ENCODE data around the gene INSR. TPM values are rescaled to one million over a fixed set of nuclear protein-coding genes. Genes with fewer than 3 reads are reported as not detected.

The INSR gene
- total RNA-seq (50.4 TPM), polyA plus RNA-seq (ENCODE audit: insufficient read depth, low read depth, low replicate concordance) (15.5 TPM)
- long read RNA-seq, donor 1 = 0 reads
- long read RNA-seq, donor 2 = 0 reads
- long read RNA-seq, donor 3 = 0 reads
- long read RNA-seq, donor 4, full-length matches to known transcripts = 3 of 3 reads
- long read RNA-seq, donor 4, partial matches to known transcripts = 0 of 3 reads
- long read RNA-seq, donor 4, other reads (novel, unspliced or antisense) = 0 of 3 reads
- long read RNA-seq, donor 5 = 0 reads
- long read RNA-seq, donor 6 = 0 reads
- long read RNA-seq, donor 7, partial matches to known transcripts = 14 of 26 reads
- long read RNA-seq, donor 7, other reads (novel, unspliced or antisense) = 12 of 26 reads
- long read RNA-seq, donor 8, full-length matches to known transcripts = 1 of 1 reads
- long read RNA-seq, donor 8, partial matches to known transcripts = 0 of 1 reads
- long read RNA-seq, donor 8, other reads (novel, unspliced or antisense) = 0 of 1 reads
- long read RNA-seq, donor 9, full-length matches to known transcripts = 2 of 2 reads
- long read RNA-seq, donor 9, partial matches to known transcripts = 0 of 2 reads
- long read RNA-seq, donor 9, other reads (novel, unspliced or antisense) = 0 of 2 reads
- long read RNA-seq, donor 10, full-length matches to known transcripts = 1 of 1 reads
- long read RNA-seq, donor 10, partial matches to known transcripts = 0 of 1 reads
- long read RNA-seq, donor 10, other reads (novel, unspliced or antisense) = 0 of 1 reads

GRCh38 chr19:7293762-7294557, at the start of gene INSR:
Gene INSR (minus strand): TSS chr19:7294414. CDS start chr19:7293891, 523 bp downstream.
- Histone ChIP-seq H3K9ac (ENCODE audit: low read length in 3 of 3) (peak within 1 kb of the TSS; percentile 52 to 96 (median 88)), H3K36me3 (ENCODE audit: control insufficient read depth in 2 of 3, insufficient read depth in 3 of 3, low read length in 3 of 3) (no peaks in the 10 kb centered on the region), H3K27me3 (ENCODE audit: control insufficient read depth, insufficient read depth, low read length) (no peaks in the 10 kb centered on the region), H3K4me3 (ENCODE audit: low read length in 3 of 3) (peak within 1 kb of the TSS; percentile 56 to 92 (median 77)), H3K9me3 (ENCODE audit: control insufficient read depth in 2 of 3, insufficient read depth in 1 of 3, low read length in 3 of 3) (no peaks in the 10 kb centered on the region), H3K27ac (ENCODE audit: low read depth in 2 of 2, low read length in 2 of 2) (peak within 1 kb of the TSS; percentile 85 to 90), H3K4me1 (ENCODE audit: control insufficient read depth in 2 of 3, insufficient read depth in 2 of 3, low read depth in 1 of 3, low read length in 3 of 3) (peaks cover 0 to 18% (median 11%) of the 10 kb centered on the region in 3 donors)
- intact Hi-C loops (cut with DNase I) = no loop called here
- TF ChIP-seq CTCF (IDR thresholded peaks at IDR 0.05; ENCODE audit: borderline replicate concordance, extremely low read depth, insufficient read depth) = no peak
- FAIRE-seq = no peak
- DNase-seq = peak; percentile 94 to 96 (median 94)

- no peaks in the 10 kb centered on the region for H3K9me3 ChIP-seq (ENCODE audit: control insufficient read depth in 2 of 3, insufficient read depth in 1 of 3, low read length in 3 of 3)
- FAIRE-seq (no peak), DNase-seq (no peak)
- no peaks in the 10 kb centered on the region for H3K27me3 ChIP-seq (ENCODE audit: control insufficient read depth, insufficient read depth, low read length)
- no peaks in the 10 kb centered on the region for H3K36me3 ChIP-seq (ENCODE audit: control insufficient read depth in 2 of 3, insufficient read depth in 3 of 3, low read length in 3 of 3)
- no peak for TF ChIP-seq CTCF (IDR thresholded peaks at IDR 0.05; ENCODE audit: borderline replicate concordance, extremely low read depth, insufficient read depth)
- no peak overlapping the region for H3K27ac ChIP-seq (ENCODE audit: low read depth in 2 of 2, low read length in 2 of 2)
- intact Hi-C loops (cut with DNase I) = loop anchor here (10.0 kb wide), 1 partner anchor 237 kb away; no protein-coding TSS in a partner anchor
- peaks cover 0 to 4% (median 0%) of the 10 kb centered on the region in 3 donors for H3K4me1 ChIP-seq (ENCODE audit: control insufficient read depth in 2 of 3, insufficient read depth in 2 of 3, low read depth in 1 of 3, low read length in 3 of 3)
- no peak overlapping the region for H3K9ac ChIP-seq (ENCODE audit: low read length in 3 of 3)
- no peak overlapping the region for H3K4me3 ChIP-seq (ENCODE audit: low read length in 3 of 3)
Observed at GRCh38 chr19:7342143-7342542, 47.9 kb upstream of the INSR start.

- intact Hi-C loops (cut with DNase I) = loop anchor here (10.0 kb wide), 1 partner anchor 236 kb away; no protein-coding TSS in a partner anchor
- FAIRE-seq = no peak
Observed at GRCh38 chr19:7340959-7341837, 47.0 kb upstream of the INSR start.

More at GRCh38 chr19:7340959-7341837, 47.0 kb upstream of the INSR start:
- no peaks in the 10 kb centered on the region for H3K36me3 ChIP-seq (ENCODE audit: control insufficient read depth in 2 of 3, insufficient read depth in 3 of 3, low read length in 3 of 3)
- no peak overlapping the region for H3K9ac ChIP-seq (ENCODE audit: low read length in 3 of 3)
- H3K27ac ChIP-seq (ENCODE audit: low read depth in 2 of 2, low read length in 2 of 2) = no peak overlapping the region
- H3K27me3 ChIP-seq (ENCODE audit: control insufficient read depth, insufficient read depth, low read length) = no peaks in the 10 kb centered on the region
- H3K4me3 ChIP-seq (ENCODE audit: low read length in 3 of 3) = no peak overlapping the region
- peaks cover 0 to 6% (median 0%) of the 10 kb centered on the region in 3 donors for H3K4me1 ChIP-seq (ENCODE audit: control insufficient read depth in 2 of 3, insufficient read depth in 2 of 3, low read depth in 1 of 3, low read length in 3 of 3)
- DNase-seq = peak; percentile 89 to 93 (median 91)
- TF ChIP-seq CTCF (IDR thresholded peaks at IDR 0.05; ENCODE audit: borderline replicate concordance, extremely low read depth, insufficient read depth) = peak; percentile 98
- H3K9me3 ChIP-seq (ENCODE audit: control insufficient read depth in 2 of 3, insufficient read depth in 1 of 3, low read length in 3 of 3) = no peaks in the 10 kb centered on the region

All from kidney (tissue), 22 donors.